Tibial artery (tissue), 4 donors: ENCODE results near the gene LTBP2.

Experiments
- DNase-seq, 2 donors: peaks; one replicate each; pipeline ENCODE4 v3.0.0-alpha.2; 2019
- H3K27ac ChIP-seq, 2 donors: fragments of 200-600 bp; sonication (generic) in 1 of 2; 1 replicate in 1 of 2; 2 replicates in 1 of 2; pipeline ENCODE4 v1.5.1; 2018 to 2019; ENCODE audit warnings: mild to moderate bottlenecking in 1 of 2
- H3K27me3 ChIP-seq, 2 donors: fragments of 200-600 bp; sonication (generic) in 1 of 2; one replicate each; pipeline versions ENCODE4 v1.5.1 to v1.6.0; 2016 to 2019
- H3K36me3 ChIP-seq, 3 donors: fragments of 200-600 bp; sonication (generic) in 2 of 3; one replicate each; pipeline ENCODE4 v1.5.1; 2016 to 2019; ENCODE audit warnings: mild to moderate bottlenecking in 2 of 3
- H3K4me1 ChIP-seq, 4 donors: fragments of 200-600 bp; sonication (generic) in 2 of 4; 1 replicate in 3 of 4; 2 replicates in 1 of 4; pipeline ENCODE4 v1.5.1; 2016 to 2019
- H3K4me3 ChIP-seq, 2 donors: fragments of 200-600 bp; sonication (generic) in 1 of 2; 1 replicate in 1 of 2; 2 replicates in 1 of 2; pipeline ENCODE4 v1.5.1; 2018 to 2019; ENCODE audit warnings: mild to moderate bottlenecking in 2 of 2
- H3K9me3 ChIP-seq, 3 donors: fragments of 200-600 bp; sonication (generic) in 1 of 3; one replicate each; pipeline ENCODE4 v1.5.1; 2016 to 2019
- CTCF ChIP-seq, 2 experiments: fragments of 200-600 bp in 1 of 2; fragments of 450-650 bp in 1 of 2; IDR thresholded peaks; one replicate each; pipeline ENCODE4 v1.5.1; 2017 to 2019; ENCODE audit warnings: antibody characterized with exemption in 2 of 2, mild to moderate bottlenecking in 1 of 2, moderate library complexity in 1 of 2
- intact Hi-C: fragments of 100-400 bp; cut with DNase I; formaldehyde crosslinking; loops from one replicate; pipeline ENCODE4 v1.15.0; 2023; ENCODE audit warnings: low total_unique reads

LTBP2 gene

DNA sequence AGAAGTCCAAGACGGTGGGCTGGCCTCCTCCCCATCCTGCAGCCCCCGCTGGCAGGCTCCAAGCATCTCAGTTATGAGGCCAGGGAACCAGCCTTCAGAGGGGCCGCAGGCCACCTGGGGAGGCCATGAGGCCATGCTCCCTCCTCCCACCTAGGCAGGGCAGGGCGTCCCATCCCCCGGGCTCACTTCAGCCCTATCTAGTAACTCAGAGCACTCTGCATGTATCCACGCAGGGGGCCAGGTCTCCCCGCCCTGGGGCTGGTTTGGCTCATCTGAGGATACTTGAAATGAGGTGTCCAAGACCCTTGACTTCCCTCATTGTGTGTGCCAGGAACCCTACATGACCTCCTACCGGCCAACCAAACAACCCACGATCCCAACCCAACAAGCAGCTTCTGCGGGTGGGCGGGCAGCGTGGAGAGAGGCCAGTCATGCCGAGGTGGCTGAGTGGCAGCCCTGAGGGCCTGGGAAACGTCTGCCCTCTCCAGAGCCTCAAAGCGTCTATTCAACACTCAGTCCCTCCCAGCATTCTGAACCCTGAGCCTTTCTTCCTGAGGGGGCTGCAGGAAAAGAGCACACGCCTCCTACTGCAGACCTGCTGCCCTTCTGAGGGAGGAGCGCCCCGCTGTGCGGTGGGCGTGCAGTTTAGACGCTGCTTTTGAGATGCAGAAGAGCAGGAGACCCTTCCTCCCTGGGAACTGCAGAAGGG lies 101.7 kb downstream of the LTBP2 start:
- peak overlapping the region; percentile 62 to 73 for H3K27ac ChIP-seq
- no peaks in the 10 kb centered on the region for H3K9me3 ChIP-seq

DNA sequence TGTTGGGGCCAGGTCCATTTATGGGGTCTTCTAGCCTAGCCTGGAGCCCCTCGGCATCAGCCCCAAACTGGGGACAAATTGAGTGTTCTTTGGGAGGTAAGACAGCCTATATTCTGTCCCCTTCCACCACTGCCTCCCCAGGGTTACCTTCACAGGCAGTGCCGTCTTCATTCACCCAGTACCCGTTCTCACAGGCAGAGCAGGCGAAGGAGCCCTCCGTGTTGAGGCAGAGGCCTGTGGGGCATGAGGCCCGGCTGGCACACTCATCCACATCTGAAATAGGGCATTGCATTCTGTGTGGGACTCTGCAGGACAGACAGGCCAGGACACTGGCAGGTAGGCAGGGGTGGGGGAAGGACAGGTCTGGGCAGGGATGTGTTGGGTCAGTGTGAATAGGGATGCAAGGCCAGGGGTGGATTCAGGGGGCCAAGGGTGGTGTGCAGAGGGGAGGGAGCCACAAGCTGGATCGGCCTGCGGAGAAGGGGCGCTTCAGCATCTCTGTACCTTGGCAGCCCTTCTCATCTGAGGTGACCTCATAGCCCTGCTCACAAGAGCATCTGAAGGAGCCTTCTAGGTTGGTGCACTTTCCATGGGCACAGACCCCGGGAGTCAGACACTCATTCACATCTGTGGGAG lies 102.3 kb downstream of the LTBP2 start:
- Histone ChIP-seq H3K4me1 (peaks cover 4 to 42% (median 28%) of the 10 kb centered on the region in 4 donors), H3K27ac (peak overlapping the region; percentile 62 to 73), H3K9me3 (no peaks in the 10 kb centered on the region), H3K4me3 (no peak overlapping the region), H3K36me3 (peaks cover 21 to 64% (median 54%) of the 10 kb centered on the region in 3 donors), H3K27me3 (no peaks in the 10 kb centered on the region)
- DNase-seq: peak; percentile 10 to 53
- no peak for TF ChIP-seq CTCF (IDR thresholded peaks at IDR 0.05)
- intact Hi-C loops: loop anchor here (10.0 kb wide), 1 partner anchor 285 kb away; no protein-coding TSS in a partner anchor

More for the DNA sequence above, 101.7 kb downstream of the LTBP2 start:
- Histone ChIP-seq H3K27me3 (no peaks in the 10 kb centered on the region), H3K36me3 (peaks cover 21 to 59% (median 50%) of the 10 kb centered on the region in 3 donors), H3K4me3 (no peak overlapping the region), H3K4me1 (peaks cover 4 to 42% (median 28%) of the 10 kb centered on the region in 4 donors)
- intact Hi-C loops: no loop called here
- DNase-seq: peak; percentile 17 to 65
- no peak for TF ChIP-seq CTCF (IDR thresholded peaks at IDR 0.05)

- DNase-seq: peak; percentile 13 to 60
- peak overlapping the region; percentile 62 to 73 for H3K27ac ChIP-seq
Observed at GRCh38 chr14:74508844-74509428, 103.1 kb downstream of the LTBP2 start.

DNA sequence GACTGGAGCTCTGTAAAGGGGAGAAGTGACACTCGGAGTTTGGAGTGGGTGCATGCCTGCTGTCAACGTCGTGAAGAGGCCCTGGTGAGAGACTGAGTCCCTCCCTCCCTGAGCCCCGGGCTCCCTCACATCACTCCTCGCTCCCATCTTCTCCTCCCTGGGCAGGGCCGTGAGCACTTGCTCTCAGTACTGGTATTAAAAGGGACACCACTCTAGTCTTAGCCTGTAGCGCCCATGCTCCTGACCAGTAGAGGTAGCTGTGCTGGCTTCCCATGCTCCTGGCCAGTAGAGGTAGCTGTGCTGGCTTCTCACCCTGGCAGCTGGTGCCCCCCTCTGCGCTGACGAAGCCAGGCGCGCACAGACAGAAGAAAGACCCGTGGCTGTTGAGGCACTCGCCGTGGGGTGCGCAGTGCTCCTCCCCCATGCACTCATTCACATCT lies 103.7 kb downstream of the LTBP2 start:
- Histone ChIP-seq H3K27ac (peak overlapping the region; percentile 16 to 36), H3K9me3 (no peaks in the 10 kb centered on the region), H3K4me3 (no peak overlapping the region), H3K4me1 (peaks cover 4 to 32% (median 24%) of the 10 kb centered on the region in 4 donors), H3K36me3 (peaks cover 27 to 71% (median 66%) of the 10 kb centered on the region in 3 donors), H3K27me3 (no peaks in the 10 kb centered on the region)
- intact Hi-C loops: loop anchor here (10.0 kb wide), 1 partner anchor 286 kb away; no protein-coding TSS in a partner anchor
- no peak for TF ChIP-seq CTCF (IDR thresholded peaks at IDR 0.05)
- DNase-seq: peak in 1 of 2 donors; percentile 18

More at GRCh38 chr14:74508844-74509428, 103.1 kb downstream of the LTBP2 start:
- H3K27me3 ChIP-seq: no peaks in the 10 kb centered on the region
- no peak overlapping the region for H3K4me3 ChIP-seq
- H3K4me1 ChIP-seq: peaks cover 4 to 36% (median 26%) of the 10 kb centered on the region in 4 donors
- TF ChIP-seq CTCF (IDR thresholded peaks at IDR 0.05): no peak
- no peaks in the 10 kb centered on the region for H3K9me3 ChIP-seq
- intact Hi-C loops: loop anchor here (10.0 kb wide), 1 partner anchor 286 kb away; no protein-coding TSS in a partner anchor
- peaks cover 25 to 69% (median 61%) of the 10 kb centered on the region in 3 donors for H3K36me3 ChIP-seq

DNA sequence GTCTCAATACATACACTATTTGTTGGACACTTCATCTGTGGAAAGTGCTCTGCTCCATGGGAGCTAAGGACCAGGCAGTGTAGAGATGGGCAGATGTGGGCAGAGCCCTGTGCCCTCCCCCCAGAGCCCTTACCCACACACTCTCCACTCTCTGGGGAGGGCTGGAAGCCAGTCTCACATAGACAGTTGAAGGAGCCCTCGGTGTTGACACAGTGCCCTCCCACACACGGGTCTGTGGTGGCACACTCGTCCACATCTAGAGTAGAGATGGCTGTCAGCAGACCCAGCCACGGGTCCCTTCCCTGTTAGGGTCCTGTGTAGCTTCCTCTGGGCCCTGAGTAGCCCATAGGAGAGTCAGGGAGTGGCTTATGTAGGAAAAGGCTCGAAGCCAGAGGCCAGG lies 104.2 kb downstream of the LTBP2 start:
- H3K9me3 ChIP-seq: no peaks in the 10 kb centered on the region
- peaks cover 31 to 75% (median 67%) of the 10 kb centered on the region in 3 donors for H3K36me3 ChIP-seq
- intact Hi-C loops: loop anchor here (10.0 kb wide), 1 partner anchor 287 kb away; no protein-coding TSS in a partner anchor
- H3K27ac ChIP-seq: peak overlapping the region; percentile 16 to 36
- no peak for TF ChIP-seq CTCF (IDR thresholded peaks at IDR 0.05)
- no peak overlapping the region for H3K4me3 ChIP-seq
- H3K27me3 ChIP-seq: no peaks in the 10 kb centered on the region
- peaks cover 4 to 27% (median 21%) of the 10 kb centered on the region in 4 donors for H3K4me1 ChIP-seq
- DNase-seq: peak in 1 of 2 donors; percentile 7
